Activated CD4-positive, CD25-positive, alpha-beta regulatory T cell treated with anti-CD3 and anti-CD28 coated beads, Interleukin-2, amount 50 U/mL, for 16 hours (primary cell): ENCODE measurements around the gene CIZ1.
"Not testable (repeated sequence)": the region's sequence is repeated elsewhere in the genome, so short reads cannot be mapped to it uniquely, and the experiment has no call there.

ENCODE experiments used
- DNase-seq: peaks from one replicate; pipeline ENCODE4 v3.0.0-alpha.2; 2020; ENCODE audit warnings: low read depth, low spot score

The CIZ1 gene

GRCh38 chr9:128190013-128190412 is 1.4 kb downstream of the CIZ1 start:
- DNase-seq = no peak

- no peak for DNase-seq
Observed at GRCh38 chr9:128188209-128188608, 3.2 kb downstream of the CIZ1 start.

DNA sequence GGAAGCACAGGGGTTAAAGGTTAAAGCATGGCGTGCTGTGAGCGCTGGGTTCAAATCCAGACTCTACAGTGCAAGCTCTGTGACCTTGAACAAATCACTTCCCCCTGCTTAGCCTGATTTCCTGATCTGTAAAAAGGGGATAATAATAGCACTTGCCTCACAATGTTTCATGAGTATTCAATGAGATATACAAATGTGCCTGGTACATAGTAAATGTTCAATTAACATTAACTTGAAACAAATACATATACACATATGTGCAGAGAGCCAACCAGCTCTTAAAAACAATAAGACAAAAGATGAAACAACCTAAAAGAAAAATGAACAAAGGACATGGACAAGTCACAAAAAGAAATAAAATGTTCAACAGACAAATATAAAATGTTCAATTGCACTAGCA is 4.0 kb downstream of the CIZ1 start:
- DNase-seq = no peak

GRCh38 chr9:128185979-128186965 is 5.1 kb downstream of the CIZ1 start:
- DNase-seq = no peak

DNA sequence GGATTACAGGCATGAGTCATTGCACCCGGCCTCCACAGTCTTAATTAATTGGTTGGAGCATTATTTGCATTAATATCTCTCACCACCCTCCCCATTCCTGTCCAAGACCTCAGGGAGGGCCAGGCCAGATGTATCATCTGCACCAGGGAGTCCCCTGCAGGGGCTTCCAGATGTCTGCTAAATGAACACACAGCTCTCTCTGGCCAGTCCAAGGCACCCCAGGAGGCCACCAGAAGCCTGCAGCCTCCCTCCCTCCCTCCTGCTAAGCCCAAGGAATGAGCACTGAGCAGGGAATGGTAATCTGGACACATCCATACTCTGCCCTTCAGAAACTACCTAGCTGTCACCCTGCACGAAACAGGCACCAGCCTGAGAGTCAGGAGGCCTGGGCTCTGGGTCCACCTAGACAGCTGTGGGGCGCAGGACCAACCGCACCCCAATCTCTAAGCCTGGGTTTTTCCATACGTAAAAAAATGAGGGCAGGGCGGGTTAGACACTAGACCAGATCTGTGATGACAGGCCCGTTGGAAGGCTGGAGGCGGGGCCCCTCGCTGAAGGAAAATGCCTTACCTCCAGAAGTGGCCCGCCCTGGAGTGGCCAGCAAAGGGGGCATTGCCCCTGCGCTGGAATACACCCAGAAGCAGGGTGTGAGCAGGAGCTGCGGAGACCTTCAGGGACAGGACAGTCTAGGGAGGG is 8.3 kb downstream of the CIZ1 start:
- no peak for DNase-seq

GRCh38 chr9:128181480-128181879 is 9.9 kb downstream of the CIZ1 start:
- not testable (repeated sequence) for DNase-seq

- DNase-seq = no peak
Observed at GRCh38 chr9:128180447-128180846, 10.9 kb downstream of the CIZ1 start.

DNA sequence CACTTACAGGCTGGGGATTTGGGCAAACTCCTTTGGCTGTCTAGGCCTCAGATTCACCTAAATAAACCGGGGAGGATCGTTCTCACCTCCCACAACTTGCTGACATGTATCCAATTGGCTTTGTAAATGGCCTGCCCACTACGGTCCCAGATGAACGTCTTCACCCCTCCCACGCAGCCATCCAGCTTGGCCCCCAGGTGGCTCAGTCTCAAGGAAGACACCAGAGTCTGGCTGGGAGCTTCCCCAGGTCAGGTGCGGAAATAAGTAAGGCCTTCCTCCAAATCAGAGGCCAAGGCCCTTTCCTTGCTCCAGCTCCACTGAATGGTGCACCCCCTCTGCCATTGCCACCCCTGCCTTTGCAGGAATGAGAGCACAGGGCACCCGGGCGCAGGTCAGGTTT is 11.4 kb downstream of the CIZ1 start:
- no peak for DNase-seq

DNA sequence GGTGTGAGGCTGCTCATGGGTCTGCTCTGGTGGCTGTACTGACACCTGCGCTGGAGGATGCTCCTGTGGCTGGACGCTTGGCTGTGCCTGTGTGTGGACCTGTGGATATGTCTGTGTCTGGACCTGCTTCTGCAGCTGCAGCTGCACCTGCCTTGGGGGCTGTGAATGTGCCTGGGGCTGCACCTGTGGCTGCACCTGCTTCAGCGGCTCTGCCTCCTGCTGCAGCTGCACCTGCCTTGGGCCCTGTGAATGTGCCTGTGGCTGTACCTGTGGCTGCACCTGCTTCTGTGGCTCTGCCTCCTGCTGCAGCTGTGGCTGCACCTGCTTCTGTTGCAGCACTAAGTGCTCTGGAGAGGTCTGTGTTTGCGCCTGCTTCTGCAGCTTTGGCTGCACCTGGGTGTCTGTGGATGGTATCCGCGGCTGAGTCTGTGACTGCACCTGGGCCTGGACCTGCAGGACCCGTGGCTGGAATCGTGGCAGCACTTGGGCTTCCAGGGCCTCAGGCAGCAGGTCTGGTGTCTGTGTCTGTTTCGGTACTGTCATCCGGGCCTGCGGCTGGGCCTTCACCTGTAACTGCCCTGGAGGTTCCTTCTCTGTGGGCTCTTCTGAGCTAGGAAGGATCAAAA is 12.5 kb downstream of the CIZ1 start:
- no peak for DNase-seq

GRCh38 chr9:128175726-128176125 is 15.6 kb downstream of the CIZ1 start:
- DNase-seq = no peak

DNA sequence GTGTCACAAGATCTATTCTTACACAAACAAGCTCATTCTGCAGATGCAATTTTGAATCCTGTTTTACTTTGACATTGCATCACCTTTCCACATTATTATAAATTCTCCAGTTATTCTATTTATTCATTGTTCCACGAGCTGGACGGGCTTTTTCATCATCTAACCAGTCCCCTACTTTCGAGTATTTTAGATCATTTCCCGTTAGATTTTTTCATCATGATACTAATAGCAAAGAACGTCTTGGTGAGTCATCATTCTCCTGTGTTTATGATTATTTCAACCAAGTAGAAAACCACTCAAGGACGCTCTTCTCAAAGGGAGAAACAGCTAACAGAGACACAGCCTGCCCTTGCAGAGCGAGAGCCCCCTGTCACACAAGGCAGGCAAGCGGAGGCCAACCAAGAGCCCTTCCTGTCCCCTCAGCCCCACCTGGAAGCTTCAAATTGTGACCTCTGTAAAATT is 16.2 kb downstream of the CIZ1 start:
- DNase-seq = no peak

DNA sequence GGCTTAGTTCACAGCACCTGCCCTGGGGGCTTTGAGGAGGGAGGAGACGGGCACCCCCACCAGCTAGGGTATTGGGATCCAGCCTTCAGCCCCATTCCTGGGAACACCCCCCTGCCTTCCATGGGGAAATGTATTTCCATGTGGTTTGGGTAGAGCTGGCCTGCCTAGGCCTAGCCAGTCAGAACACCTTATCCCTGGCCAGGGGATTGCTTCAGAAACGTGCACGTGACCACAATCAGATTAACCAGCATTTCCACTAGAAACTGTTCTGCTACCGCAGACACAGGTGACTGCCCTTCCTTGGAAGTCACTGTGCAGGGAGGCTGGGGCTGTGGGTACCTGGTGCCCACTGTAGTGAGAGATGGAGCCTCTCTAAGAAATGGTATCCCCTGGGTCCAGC is 17.3 kb downstream of the CIZ1 start:
- no peak for DNase-seq

DNA sequence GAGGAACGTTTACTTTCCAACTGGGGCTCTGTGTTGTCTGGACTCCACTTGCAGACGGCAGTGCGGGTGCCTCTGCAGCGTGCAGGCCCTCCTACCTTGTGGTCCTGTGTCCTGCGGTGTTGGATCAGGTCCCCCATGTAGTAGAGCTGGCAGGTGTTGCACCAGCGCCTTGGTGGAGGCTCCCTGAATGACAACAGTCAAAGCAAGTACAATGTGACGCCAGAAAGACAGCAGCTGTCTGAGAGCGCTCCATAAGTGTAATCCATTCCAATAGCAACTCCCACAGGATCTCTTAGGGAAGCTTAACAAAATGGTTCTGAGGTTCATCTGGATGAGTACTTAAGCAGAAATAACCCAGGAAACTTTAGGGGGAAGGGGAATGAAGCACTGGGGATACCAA is 21.4 kb downstream of the CIZ1 start:
- DNase-seq = no peak

- DNase-seq = no peak
Observed at GRCh38 chr9:128169492-128169891, 21.9 kb downstream of the CIZ1 start.

DNA sequence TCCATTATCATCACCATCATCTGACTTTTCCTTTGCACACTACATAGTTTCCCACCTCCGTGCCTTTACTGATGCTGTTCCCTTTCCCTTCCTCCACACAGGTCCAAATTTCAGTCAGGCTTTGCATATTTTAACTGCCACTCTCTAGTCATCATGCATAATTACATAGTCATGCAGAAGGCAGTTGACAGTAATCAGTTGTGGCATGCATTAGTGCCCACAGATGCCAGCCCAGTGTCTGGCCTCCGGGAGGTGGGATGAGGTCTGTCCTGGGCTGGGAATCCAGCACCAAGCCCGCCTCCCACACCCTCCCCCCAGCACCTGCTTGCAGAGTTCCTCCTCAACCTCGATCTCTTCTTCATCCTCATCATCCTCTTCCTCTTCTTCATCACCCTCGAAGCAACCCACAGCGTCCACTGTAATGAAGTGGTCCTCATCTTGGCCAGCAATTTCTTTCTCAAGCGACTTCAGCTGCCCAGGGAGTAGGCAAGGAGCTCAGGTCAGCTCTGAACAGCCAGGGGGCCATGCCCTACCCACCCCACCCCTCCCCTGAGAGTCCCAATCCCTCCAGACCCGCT is 22.6 kb downstream of the CIZ1 start:
- DNase-seq = no peak

DNA sequence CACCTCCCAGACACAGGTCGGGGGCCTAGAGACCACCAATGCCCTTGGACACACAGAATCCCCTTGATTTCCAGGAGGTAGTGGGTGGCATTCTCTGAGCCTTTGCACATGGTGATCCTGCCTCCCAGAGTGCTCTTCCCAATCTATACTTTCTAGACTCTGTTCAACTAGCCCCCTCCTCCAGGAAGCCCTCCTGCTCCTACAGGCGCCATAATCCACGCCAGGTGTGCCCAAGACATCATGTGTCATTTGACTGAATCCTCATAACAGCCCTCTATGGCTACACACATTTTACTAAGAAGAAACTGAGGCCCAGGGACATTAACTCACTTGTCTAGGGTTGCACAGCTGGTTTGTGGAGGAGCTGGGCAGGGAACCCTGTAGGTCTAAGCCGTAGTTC is 24.2 kb downstream of the CIZ1 start:
- no peak for DNase-seq

DNA sequence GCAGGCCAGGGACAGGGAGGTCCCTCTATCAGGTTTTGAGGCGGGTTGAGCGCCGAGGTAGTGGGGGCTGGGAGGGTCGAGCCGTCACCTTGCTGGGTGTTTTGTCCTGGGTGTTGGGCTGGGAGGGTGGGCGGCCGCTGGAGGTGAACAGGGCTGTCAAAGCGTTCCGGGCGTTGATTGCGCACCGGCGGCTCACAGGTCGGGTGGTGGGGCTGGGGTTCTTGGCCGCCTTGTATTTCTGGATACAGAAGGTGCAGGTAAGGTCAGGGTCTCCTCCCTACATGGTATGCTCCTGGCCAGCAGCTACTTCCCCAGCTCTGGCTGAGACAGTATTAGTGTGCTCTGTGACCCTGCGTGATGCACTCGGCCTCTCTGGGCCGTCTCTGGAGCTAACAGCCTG is 25.2 kb downstream of the CIZ1 start:
- DNase-seq = no peak

DNA sequence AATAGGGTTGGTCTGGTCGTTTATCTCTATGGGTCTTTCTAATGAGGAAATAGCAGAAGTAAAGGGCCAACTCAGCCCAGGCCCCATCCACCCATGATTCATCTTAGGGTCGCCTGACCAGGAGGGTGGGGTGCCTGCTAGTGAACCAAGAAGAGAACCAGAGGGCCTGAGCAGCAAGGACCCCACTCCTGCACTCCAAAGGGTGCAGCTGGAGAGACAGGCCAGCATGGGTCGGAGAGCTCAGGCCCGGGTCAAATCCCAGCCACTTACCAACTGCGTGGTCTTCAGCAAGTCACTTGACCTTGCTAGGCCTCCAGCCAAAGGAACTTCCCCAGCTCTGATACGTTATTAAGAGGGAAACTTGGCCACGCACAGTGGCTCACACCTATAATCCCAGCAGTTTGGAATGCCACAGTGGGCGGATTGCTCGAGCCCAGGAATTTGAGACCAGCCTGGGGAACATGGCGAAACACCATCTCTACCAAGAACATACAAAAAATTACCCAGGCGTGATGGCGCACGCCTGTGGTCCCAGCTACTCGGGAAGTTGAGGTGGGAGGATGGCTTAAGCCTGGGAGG is 27.0 kb downstream of the CIZ1 start:
- DNase-seq = no peak

- no peak for DNase-seq
Observed at GRCh38 chr9:128163523-128164306, 27.7 kb downstream of the CIZ1 start.

GRCh38 chr9:128163027-128163515 is 28.3 kb downstream of the CIZ1 start:
- DNase-seq = no peak
